Muscle of back (tissue), 13 donors: ENCODE measurements around the gene CCDC14. TPM values are rescaled to one million over a fixed set of nuclear protein-coding genes. Genes with fewer than 3 reads are reported as not detected.
"Not testable (repeated sequence)": the region's sequence is repeated elsewhere in the genome, so short reads cannot be mapped to it uniquely, and the experiment has no call there.

Source experiments
- DNase-seq, 3 donors: peaks; one replicate each; pipeline versions ENCODE4 v3.0.0 to v3.0.0-alpha.2; 2013
- long read RNA-seq, 9 donors: transcript quantifications; one replicate each; lab custom pipeline, GENCODE V29; 2026
- polyA plus RNA-seq, 10 donors: library from polyadenylated mRNA; unstranded; fragments of 120-200 nt; gene quantifications; one replicate each; pipeline ENCODE4 v1.2.1, GENCODE V29; 2013; ENCODE audit not compliant: insufficient read length in 10 of 10

Gene CCDC14, protein sequence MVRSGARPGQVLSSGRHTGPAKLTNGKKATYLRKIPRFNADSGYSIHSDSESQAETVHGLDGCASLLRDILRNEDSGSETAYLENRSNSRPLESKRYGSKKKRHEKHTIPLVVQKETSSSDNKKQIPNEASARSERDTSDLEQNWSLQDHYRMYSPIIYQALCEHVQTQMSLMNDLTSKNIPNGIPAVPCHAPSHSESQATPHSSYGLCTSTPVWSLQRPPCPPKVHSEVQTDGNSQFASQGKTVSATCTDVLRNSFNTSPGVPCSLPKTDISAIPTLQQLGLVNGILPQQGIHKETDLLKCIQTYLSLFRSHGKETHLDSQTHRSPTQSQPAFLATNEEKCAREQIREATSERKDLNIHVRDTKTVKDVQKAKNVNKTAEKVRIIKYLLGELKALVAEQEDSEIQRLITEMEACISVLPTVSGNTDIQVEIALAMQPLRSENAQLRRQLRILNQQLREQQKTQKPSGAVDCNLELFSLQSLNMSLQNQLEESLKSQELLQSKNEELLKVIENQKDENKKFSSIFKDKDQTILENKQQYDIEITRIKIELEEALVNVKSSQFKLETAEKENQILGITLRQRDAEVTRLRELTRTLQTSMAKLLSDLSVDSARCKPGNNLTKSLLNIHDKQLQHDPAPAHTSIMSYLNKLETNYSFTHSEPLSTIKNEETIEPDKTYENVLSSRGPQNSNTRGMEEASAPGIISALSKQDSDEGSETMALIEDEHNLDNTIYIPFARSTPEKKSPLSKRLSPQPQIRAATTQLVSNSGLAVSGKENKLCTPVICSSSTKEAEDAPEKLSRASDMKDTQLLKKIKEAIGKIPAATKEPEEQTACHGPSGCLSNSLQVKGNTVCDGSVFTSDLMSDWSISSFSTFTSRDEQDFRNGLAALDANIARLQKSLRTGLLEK
- 10 to 100 TPM; 32.5 to 77.6 (median 55.4) TPM for polyA plus RNA-seq
- long read RNA-seq, donor 1, full-length matches to known transcripts, result 1 of 1 reads
- long read RNA-seq, donor 1, partial matches to known transcripts, result 0 of 1 reads
- long read RNA-seq, donor 1, other reads (novel, unspliced or antisense), result 0 of 1 reads
- long read RNA-seq, donor 2, partial matches to known transcripts, result 0 of 1 reads
- long read RNA-seq, donor 2, other reads (novel, unspliced or antisense), result 0 of 1 reads
- long read RNA-seq, donor 3, result 0 reads
- long read RNA-seq, donor 4, full-length matches to known transcripts, result 4 of 4 reads
- long read RNA-seq, donor 4, partial matches to known transcripts, result 0 of 4 reads
- long read RNA-seq, donor 4, other reads (novel, unspliced or antisense), result 0 of 4 reads
- long read RNA-seq, donor 5, result 0 reads
- long read RNA-seq, donor 6, full-length matches to known transcripts, result 5 of 5 reads
- long read RNA-seq, donor 6, partial matches to known transcripts, result 0 of 5 reads
- long read RNA-seq, donor 6, other reads (novel, unspliced or antisense), result 0 of 5 reads
- long read RNA-seq, donor 7, full-length matches to known transcripts, result 5 of 5 reads
- long read RNA-seq, donor 7, partial matches to known transcripts, result 0 of 5 reads
- long read RNA-seq, donor 7, other reads (novel, unspliced or antisense), result 0 of 5 reads
- long read RNA-seq, donor 8, full-length matches to known transcripts, result 6 of 6 reads
- long read RNA-seq, donor 8, partial matches to known transcripts, result 0 of 6 reads
- long read RNA-seq, donor 8, other reads (novel, unspliced or antisense), result 0 of 6 reads
- long read RNA-seq, donor 9, result 0 reads

DNA sequence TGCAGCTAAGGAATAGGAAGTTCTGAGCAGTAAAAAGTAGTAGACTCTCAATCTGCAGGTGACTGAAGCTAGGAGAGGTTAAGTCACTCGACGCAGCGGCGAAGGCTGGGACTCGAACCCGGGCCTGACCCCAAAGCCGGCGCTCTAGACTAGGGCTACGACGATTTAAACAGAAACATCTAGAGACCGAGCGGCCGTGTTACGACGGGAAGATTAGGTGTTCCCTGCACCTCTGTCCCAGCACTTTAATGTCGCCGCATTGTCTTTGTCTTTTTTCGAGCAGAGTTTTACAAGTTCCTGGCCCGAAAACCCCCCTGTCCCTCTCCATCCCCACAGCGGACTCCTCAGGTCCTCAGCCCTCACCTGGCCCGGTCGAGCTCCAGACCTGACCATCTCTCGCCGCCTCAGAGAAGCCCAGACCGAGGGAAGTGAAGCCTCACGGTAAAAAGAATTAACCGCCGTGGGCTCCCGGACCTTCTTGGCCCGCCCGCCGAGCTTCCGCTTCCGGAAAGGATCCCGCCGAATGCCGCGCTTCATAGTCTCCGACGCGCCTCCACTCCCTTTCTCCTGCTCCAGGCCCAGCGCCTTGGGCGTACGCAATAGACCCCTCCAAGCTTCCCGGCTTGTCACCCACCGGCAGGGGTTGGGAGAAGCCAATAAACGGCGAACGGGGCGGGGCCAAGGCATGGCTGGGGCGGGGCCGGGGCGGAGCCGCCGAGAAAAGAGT is at the start of gene CCDC14:
Gene CCDC14, minus strand, starts transcription at position 449 of the 727 bp plus-strand sequence. Its CDS starts 56 bp downstream, at position 393.
- DNase-seq, result peak; percentile 95 to 97 (median 96)

DNA sequence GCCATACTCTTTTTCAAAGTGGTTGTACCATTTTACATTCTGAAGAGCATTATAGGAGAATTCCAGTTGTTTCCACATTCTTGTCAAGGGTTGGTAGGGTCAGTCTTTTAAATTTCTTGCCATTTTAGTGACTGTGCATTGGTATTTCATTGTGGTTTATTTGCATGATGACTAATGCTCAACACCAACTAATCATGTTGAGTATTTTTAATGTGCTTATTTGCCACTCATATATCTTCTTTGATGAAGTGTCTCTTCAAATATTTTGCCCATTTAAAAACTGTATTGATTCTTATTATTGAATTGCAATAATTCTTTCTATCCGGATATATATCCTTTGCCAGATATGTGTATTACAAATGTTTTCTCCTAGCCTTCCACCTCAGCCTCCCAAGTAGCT is 47.3 kb upstream of the CCDC14 start:
- DNase-seq, result not testable (repeated sequence)

DNA sequence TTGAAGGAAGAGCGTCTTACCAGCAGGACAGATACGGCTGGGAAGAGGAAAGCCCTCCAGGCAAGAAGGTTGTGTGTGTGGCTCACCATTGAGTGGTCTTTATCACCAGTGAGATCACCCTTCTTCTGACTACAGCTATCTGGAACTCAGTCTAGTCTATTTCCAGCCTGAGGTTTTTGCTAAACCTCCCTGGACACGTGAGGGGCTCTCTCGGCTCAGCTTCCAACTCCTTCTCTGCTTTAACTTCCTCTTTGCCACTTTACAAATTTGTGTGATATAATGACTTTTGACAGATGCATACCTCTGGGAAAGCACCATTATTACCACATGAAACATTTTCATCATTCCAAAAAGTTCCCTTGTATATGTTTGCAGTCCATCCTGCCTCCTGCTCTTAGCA is 46.2 kb upstream of the CCDC14 start:
- no peak for DNase-seq

DNA sequence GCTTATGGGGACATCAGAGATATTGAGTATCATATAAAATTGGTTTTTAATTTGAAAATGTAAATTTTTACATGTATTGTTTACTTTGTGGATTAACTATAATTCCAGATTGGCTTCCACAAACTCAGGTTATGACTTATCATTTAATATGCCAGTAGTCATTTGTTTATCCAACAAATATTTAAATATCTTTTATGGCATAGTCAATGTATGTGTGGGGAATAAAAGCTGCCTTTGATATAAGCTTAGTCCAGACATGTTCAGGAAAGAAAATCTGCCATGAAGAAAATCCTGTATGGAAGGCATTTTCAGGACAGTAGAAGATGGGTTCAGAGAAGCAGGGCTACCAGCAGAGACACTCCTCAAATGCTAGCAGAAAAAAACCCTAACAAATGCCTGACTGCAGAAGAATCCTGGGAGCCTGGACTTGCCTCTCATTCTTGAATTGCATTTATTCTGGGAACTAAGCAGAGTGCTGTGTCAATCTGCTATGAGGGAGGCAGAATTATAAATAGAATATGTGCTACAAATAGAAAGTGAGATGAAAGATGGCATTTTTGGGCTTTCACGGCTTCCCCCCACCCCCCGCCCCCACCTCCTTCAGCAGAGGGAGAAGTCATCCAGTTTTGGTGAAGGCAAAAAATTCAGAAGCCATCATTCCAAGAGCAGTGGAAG is 41.5 kb upstream of the CCDC14 start:
- DNase-seq, result not testable (repeated sequence)

DNA sequence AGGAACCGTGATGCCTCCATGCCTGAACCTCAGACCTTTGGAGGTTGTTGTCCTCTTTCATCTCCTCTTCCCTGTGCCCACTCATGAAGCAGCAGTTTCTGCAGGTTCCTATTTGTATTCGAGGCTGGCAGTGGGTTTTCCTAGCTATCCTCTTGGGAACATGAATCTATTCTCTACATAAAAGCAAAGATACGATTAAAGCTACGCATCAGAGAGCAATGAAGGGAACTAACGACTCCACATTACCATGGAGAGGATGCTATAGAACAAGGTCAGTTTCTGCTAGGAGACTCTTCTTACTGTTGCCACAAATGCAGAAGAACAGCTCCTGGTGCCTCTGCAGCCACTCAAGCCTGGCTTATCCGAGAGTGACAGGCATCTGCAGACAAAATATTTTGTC is 40.3 kb upstream of the CCDC14 start:
- not testable (repeated sequence) for DNase-seq

DNA sequence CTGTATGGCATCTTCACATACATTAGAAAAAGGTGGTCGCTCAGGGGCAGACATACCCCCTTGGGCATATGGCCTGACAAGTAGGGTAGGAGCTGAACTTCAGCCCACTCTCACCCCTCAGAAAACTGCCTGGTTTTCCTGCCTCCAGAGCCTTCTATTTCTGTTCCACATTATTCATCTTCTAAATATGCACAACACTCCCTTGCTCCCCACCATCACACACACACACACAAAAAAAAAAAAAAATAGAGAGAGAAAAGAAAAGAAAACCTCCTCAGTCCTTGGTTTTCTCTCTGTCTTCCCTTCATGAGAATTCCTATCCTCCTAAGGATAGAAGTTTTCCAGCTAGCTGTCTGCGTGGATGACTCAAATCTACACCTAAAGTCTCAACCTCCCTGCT is 36.5 kb upstream of the CCDC14 start:
- no peak for DNase-seq

DNA sequence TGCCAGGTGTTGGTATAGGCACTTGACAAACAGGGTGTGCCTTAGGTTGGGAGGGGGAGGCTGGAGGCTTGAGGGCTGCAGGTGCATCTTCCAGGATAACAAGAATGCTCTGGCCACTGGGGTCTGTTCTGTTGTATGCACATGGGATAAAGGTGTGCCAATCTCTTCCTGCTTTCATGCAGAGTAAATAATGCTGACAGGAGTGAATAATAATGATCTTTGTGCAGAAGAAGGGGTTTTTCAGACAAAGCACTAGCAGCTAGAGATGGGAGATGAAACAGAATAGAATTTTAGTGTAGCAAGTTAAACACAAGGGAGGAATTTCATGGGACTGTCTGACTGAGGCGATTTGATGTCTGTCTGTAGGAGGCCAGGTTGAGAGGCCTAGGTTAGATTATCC is 32.8 kb upstream of the CCDC14 start:
- DNase-seq, result no peak

DNA sequence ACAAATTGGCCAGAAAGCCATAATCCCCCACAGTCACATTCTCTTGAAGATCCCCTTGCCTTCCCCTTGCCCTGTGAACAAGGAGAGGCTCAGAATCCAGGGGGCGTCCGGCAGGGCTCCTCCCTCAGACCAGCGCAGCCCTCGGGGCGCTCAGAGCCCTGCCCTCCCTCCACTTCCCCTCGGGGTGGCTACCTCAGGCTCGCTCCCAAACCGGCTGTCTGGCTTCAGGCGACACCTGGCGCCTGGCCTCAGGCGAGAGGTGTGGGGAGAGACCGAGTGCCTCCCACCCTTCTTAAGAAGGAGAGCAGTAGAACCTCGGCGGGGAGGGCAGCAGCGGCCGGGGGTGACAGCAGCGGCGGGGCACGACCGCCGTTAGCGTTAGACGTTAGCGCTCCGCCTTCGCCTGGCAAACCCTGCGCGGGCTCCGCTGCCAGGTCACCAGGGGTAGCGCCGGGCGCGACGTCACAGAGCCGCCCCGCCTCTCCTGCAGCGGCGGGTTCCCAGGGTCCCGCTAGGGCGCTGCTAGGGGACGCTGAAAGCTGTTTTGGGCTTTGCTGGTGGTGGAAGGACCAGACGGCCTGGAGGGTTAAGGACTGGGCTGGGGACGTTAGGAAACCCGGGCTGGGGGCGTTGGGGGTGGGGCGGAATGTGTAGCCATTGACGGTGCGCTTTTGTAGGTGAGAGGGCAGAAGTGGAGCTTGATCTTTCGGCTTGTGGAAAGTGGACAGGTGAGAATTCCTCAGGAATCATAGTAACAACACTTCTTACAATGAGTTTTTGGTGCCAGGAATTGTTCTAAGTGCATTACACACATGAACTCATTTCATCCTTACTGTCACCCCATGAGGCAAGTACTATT is 30.9 kb upstream of the CCDC14 start, which contains the start of gene ROPN1:
Gene ROPN1, minus strand, starts transcription at position 395 of the 859 bp plus-strand sequence. CDS start 11,643 bp downstream, outside the sequence.
- not testable (repeated sequence) for DNase-seq

DNA sequence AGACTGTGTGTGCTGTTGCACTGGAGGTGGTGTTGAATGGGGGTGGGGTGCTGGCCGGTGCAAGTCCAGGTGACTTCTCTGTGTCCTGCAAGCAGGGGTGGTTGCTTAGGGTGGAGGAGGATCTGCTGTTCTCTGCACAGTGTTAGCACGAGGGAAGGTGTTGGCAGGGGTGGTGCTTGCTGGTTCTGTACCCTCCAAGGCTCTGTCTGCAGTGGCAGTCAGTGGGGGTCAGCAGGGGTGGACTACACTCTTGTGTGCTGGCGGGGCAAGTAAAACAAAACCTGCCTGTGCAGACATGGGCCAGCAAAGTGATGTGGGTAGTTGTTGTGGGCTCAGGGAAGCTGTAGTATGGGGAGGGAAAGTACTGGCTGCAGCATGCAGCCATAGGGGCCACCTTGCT is 25.4 kb upstream of the CCDC14 start:
- DNase-seq, result no peak

DNA sequence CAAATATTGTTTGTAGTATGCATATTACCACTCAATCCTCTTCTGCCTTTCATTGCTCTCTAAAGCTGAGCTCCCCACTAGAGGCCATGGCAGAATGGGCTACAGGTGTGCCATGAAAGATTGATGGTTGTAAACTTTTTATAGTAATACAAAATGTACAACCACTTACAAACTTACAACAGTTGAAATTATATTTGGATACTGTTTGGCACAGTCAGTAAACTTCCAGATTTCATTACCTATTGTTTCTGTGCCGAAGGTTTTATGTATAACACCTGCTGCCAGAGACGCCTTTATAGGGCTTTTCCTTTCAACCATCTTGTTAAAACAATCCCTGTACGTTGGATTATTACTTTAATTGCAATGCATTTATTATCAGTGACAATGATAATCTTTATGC is 23.9 kb upstream of the CCDC14 start:
- DNase-seq, result no peak

DNA sequence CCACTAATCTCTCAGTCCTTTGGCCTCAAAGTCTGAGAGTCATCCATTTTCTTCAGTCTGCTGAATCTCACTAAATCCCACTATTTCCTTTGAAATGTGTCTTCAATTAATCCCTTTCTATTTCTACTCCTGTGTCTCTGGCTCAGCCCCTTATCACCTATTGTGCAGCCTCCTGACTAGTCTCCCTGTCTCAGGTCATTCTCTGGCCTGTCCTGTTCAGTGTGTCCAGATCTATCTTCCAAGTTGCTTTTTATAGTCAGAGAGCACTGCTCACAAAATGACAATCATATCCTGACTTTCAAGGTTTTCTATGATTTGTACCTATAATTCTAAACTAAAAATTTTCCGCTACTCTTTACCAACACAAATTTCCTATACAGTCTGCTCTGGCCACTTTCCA is 23.3 kb upstream of the CCDC14 start:
- no peak for DNase-seq

DNA sequence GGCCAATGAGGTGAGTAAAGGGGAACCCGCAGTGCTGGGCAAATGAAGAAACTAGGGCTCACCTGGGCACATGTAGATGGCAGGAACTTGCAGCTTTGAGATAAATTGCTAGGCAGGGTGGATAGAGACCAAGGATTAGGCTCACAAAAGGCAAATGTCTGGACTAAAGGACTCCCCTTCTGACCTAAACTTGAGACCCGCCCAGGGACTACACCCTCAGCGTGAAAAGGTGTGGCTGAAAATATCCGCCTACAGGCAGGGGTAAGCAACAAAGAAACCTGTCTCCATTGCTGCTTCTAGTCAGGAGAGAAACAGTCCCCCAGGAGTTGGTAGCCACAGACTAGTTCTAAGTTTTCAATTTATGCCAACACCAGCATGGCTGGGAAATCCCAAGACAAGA is 20.3 kb upstream of the CCDC14 start:
- DNase-seq, result not testable (repeated sequence)

DNA sequence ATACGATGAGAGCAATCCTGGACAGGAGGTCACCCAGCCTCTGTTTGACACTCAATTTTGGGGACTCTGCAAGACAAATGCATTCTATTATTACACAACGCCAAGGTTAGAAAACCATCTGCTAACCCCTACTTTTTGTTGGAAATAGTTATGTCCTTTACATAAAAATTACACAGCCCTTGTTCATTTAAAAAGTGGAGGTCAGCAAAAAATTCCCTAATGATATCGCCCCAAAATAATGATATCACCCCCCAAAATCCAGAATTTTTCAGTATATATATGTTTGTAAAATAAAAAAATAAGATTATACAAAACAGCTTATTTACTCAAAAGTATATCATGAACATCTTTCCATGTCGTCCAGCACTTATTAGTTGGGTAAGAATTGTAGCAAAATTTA is 19.5 kb upstream of the CCDC14 start:
- DNase-seq, result no peak

DNA sequence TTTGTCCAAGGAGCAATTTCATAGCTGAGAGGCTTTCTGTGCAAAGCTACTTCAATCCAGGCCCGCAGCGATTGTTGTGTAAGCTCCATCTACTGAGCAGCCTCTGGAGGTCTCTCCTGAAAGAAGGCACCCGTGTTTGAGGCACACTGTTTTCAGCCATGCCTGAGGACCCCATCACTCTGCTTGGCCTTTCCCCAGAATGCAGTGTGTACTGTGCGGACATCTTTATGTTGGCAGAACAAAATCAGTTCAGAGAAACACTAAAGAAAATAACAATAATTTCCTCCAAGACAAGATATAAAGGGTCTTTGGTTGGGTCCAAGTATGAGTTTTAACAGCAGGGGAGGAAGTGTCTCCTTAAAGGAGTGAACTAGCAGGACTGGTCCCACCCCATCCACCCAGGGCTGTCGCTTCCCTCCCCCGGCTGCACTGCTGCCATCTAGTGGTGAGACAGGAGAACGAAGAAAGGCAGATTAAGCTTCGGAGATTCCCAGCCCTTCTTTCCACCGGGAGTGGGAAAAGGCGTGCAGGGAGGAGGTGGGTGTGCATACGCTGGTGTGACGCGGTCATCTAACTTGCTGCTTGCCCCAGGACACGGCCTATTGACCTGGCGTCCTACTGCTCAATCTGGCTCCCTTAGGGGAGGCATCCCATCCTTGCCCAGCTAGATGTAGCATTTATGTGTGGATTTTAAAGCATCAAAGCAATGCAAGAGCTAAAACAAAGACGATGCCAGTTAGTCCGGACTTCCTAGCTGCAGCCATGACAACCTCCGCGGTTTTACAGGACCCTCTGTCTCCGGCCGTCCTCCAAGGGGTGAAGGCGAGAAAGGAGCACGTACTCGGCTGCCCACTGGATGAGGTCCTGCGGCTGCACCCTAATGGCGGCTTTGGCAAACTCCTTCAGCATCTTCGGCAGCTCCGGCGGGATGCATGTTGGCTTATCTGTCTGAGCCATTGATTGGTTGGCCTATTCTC is 18.8 kb upstream of the CCDC14 start:
- DNase-seq, result peak; percentile 11 to 58 (median 22)

DNA sequence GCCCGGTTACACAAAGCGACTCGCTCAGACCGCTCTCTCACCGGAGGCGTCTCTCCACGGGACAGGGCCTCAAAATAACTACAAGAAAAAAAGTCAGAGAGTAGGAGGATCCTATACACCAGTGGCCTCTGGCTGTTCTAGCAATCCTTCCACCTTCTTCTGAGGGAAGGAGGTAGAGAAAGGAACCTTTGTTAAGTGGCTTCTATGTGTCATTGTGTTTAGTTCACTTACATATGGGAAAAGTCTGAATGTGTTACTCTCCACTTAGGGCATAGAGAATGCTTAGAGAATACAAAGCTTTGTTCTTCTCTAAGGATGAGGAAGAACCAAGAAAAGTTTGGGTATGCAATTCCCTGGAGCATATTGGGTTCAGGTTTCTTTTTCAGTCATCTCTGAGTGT is 15.9 kb upstream of the CCDC14 start:
- not testable (repeated sequence) for DNase-seq

DNA sequence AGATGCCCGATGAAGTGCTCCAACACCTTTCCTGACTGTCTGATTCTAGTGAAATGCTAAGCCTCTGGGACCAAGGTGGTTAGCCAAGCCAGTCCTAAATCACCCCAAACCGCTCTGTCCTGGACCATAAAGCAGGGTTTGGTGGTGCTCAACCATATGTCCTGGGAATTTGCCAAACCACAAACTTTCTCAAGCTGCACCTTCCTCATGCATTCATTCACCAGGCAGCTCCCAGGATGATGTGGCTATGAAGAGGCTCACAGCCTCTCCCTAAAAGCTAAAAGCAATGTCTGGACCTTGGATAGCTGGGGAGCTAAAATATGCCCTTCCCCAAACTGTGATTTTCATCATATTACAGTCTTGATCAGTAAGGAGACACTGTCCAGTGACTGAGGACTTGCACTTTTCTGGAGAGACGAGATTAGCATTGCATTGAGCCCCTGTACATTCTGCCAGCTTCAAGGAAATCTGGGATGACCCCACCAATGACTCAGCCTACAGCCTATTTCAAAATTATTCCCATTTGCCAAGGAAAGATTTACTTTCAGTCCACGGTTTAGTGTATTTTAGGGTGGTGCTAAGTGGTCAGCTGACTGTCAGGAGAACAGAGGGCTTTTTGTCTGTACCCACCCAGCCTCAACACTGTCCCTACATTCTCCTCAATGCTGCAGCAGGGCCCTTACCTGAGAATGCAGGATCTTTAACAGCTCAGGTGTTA is 15.3 kb upstream of the CCDC14 start:
- not testable (repeated sequence) for DNase-seq
